Amniotic stem cell (primary cell): Measurements from ENCODE around the gene ATF2.

ENCODE experiments used
- DNase-seq: peaks from one replicate; lab custom pipeline; 2025; lab: John Stamatoyannopoulos, UW

The ATF2 gene

DNA sequence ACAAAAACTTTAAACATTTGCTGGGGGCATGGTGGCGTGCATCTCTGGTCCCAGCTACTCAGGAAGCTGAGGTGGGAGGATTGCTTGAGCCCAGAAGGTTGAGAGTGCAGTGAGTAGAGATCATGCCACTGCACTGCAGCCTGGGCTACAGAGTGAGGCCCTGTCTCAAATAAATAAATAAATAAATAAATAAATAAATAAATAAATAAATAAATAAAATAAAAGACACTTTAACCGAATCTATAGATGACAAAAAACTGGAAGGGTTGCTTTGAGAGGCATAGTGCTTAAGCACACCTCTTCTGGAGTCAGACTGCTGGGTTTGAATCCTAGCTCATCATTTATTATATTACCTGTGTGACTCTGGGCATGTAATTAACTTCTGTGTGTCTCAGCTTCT, 141.6 kb downstream of the ATF2 start:
- no peak for DNase-seq

DNA sequence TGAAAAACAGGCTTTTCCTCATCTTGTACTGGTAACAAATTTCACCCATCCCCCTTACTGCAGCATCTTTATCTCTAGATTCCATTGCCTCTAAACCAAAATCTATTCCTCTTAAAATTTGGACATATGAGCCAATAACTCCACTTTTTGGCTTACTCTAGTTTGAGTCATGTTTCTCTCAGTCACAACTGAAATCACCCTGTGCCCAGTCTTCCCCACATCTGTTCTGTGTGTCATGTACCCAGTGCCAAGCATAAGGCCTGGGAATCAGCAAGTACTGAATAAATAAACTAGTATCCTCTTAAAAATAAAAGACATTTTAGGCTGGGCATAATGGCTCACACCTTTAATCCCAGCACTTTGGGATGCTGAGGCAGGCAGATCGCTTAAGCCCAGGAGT, 142.1 kb downstream of the ATF2 start:
- no peak for DNase-seq

DNA sequence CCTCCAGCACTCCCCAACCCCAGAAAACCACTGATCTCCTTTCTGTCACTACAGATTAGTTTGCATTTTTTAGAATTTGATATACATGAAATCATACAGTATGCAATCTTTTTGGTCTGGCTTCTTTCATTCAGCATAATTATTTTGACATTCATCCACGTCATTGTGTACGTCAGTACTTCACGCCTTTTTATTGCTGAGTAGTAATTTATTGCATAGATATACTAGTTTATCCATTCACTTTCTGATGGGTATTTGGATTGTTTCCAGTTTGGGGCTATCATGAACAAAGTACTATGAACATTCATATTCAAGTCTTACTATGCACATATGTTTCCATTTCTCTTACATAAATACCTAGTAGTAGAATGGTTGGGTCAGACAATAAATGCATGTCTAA, 142.8 kb downstream of the ATF2 start:
- DNase-seq = no peak

DNA sequence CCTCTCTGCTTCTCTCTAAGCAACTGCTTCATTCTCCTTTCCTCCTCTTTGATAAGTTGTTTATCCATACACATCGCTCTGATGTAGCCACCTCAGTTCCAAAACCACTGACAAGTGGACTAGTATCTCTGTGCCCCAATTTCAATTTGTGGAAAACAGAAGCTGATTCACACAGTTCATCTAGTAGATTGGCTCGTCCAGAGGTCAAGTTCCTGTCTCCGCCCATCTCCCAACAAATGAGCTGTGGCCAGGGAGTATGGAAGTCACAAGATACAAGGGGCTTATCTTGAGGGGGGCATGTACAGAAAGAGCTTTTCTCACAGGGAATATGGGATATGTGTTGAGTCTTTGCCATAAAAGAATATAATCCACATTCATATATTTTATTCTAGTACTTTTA, 145.1 kb downstream of the ATF2 start:
- DNase-seq = no peak
